ENCODE results near the gene CABP2. TPM values are rescaled to one million over a fixed set of nuclear protein-coding genes. Genes with fewer than 3 reads are reported as not detected.

The CABP2 gene
- total RNA-seq, 1 experiment from 2014 or later = not detected

DNA sequence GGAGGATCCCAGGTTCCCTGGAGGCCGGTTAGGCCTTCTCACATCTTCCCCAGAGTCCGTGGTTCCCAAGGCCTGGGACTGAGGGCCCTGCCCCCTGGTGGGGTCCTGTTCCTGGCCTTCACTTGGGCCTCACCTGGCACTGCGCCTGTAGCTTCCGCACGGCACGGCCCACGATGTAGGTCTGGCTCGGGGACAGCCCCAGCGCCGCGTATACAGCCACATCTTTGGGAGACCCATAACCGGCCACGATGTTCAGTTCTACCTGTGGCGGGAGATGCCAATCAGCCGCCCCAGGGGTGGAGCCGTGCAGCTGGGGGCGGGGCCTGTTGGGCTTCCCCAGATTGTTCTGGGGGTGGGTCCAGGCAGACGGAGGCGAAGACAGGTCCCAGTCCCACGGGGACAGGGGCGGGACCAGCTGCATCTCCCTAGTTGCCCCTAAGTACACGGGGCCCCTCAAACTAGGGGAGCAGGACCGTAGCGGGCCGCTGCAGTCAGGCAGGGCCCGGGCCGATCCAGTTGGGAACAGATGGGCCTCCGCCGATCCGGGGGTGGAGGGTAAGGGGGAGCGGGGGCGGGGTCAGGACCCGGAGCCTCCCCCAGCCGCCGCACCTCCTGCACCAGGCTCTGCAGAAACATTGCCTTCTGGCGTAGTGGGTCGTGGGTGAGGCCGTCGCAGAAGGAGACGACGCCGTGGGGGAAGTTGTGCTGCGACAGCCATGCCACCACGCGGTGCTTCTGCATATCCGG is 30.3 kb downstream of the CABP2 start:
- H2AFZ ChIP-seq (ENCODE audit: low read length) = no peak overlapping the region
- no CpG with 5 or more reads among the region's 46 CpGs for WGBS (ENCODE audit: extremely low coverage, insufficient read length, low lambda C conversion rate)
- DNase-seq = peak; percentile 75

More for the DNA sequence above, 30.3 kb downstream of the CABP2 start:
- Histone ChIP-seq H3K14ac (ENCODE audit: insufficient read depth, low read length) (no peak overlapping the region), H4K20me1 (ENCODE audit: control insufficient read depth, insufficient read depth, insufficient read length) (no peaks in the 10 kb centered on the region), H3K56ac (ENCODE audit: insufficient read length, low read depth, low read length) (no peak overlapping the region), H4K8ac (replicated peaks; ENCODE audit: insufficient read length, low read depth, low read length) (no peak overlapping the region), H3K4ac (ENCODE audit: low read depth, low read length) (no peak overlapping the region), H3K79me2 (ENCODE audit: insufficient read depth, low read length) (no peaks in the 10 kb centered on the region), H3K9ac (ENCODE audit: extremely low read depth, insufficient read length, low read length) (no peak overlapping the region), H2BK15ac (ENCODE audit: low read depth, low read length) (no peak overlapping the region), H3K4me2 (ENCODE audit: insufficient read depth, insufficient read length, low read length) (no peak overlapping the region), H3K27ac (ENCODE audit: insufficient read length, low read depth, low read length) (no peak overlapping the region), H2BK20ac (ENCODE audit: low read depth, low read length, poor library complexity, severe bottlenecking) (no peak overlapping the region), H2AK5ac (ENCODE audit: insufficient read length, low read length) (no peak overlapping the region), H3K23ac (ENCODE audit: insufficient read length, low read depth, low read length) (no peak overlapping the region), H3K27me3 (ENCODE audit: insufficient read depth, low read length) (no peaks in the 10 kb centered on the region), H2BK120ac (ENCODE audit: low read depth, low read length, poor library complexity, severe bottlenecking) (no peak overlapping the region), H4K5ac (ENCODE audit: insufficient read length, low read depth, low read length) (no peak overlapping the region), H2BK12ac (ENCODE audit: insufficient read length, low read depth, low read length) (no peak overlapping the region), H4K91ac (ENCODE audit: insufficient read length, low read depth, low read length) (no peak overlapping the region), H3K23me2 (ENCODE audit: insufficient read length, low read depth, low read length, poor library complexity, severe bottlenecking) (no peaks in the 10 kb centered on the region), H3K9me3 (ENCODE audit: control insufficient read depth, low read depth, low read length) (no peaks in the 10 kb centered on the region), H2BK5ac (ENCODE audit: insufficient read length, low read length) (no peak overlapping the region), H3K4me1 (ENCODE audit: insufficient read depth, low read length) (no peaks in the 10 kb centered on the region), H3K18ac (ENCODE audit: insufficient read length, low read depth, low read length) (no peak overlapping the region), H3K79me1 (ENCODE audit: insufficient read depth, low read depth, low read length, poor library complexity, severe bottlenecking) (no peaks in the 10 kb centered on the region), H3T11ph (ENCODE audit: low read length) (no peak overlapping the region)
- Mint-ChIP-seq H3K9me3 (no peaks in the 10 kb centered on the region), H3K27ac (peak overlapping the region in 1 of 3 experiments; percentile 62; a peak in 1 of 7 replicates), H3K4me1 (no peaks in the 10 kb centered on the region), H3K36me3 (ENCODE audit: insufficient read depth in 1 of 3, low read depth in 3 of 3) (peaks cover 4 to 30% (median 14%) of the 10 kb centered on the region in 3 experiments; a peak in 6 of 7 replicates), H3K27me3 (ENCODE audit: low read depth) (no peaks in the 10 kb centered on the region), H3K4me3 (no peak overlapping the region)
- TF ChIP-seq, protein P1, sequence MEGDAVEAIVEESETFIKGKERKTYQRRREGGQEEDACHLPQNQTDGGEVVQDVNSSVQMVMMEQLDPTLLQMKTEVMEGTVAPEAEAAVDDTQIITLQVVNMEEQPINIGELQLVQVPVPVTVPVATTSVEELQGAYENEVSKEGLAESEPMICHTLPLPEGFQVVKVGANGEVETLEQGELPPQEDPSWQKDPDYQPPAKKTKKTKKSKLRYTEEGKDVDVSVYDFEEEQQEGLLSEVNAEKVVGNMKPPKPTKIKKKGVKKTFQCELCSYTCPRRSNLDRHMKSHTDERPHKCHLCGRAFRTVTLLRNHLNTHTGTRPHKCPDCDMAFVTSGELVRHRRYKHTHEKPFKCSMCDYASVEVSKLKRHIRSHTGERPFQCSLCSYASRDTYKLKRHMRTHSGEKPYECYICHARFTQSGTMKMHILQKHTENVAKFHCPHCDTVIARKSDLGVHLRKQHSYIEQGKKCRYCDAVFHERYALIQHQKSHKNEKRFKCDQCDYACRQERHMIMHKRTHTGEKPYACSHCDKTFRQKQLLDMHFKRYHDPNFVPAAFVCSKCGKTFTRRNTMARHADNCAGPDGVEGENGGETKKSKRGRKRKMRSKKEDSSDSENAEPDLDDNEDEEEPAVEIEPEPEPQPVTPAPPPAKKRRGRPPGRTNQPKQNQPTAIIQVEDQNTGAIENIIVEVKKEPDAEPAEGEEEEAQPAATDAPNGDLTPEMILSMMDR (conservative IDR thresholded peaks at IDR 0.05) = peak; percentile 19; the same call in 1 of the 3 replicates
